Medulla oblongata (tissue), 1 donor: ENCODE results near the gene TROAP.
"Not testable (repeated sequence)": the region's sequence is repeated elsewhere in the genome, so short reads cannot be mapped to it uniquely, and the experiment has no call there.

Source experiments
- DNase-seq: peaks from one replicate; pipeline ENCODE4 v3.0.0-alpha.2; 2015; ENCODE audit errors: extremely low spot score

Gene TROAP

DNA sequence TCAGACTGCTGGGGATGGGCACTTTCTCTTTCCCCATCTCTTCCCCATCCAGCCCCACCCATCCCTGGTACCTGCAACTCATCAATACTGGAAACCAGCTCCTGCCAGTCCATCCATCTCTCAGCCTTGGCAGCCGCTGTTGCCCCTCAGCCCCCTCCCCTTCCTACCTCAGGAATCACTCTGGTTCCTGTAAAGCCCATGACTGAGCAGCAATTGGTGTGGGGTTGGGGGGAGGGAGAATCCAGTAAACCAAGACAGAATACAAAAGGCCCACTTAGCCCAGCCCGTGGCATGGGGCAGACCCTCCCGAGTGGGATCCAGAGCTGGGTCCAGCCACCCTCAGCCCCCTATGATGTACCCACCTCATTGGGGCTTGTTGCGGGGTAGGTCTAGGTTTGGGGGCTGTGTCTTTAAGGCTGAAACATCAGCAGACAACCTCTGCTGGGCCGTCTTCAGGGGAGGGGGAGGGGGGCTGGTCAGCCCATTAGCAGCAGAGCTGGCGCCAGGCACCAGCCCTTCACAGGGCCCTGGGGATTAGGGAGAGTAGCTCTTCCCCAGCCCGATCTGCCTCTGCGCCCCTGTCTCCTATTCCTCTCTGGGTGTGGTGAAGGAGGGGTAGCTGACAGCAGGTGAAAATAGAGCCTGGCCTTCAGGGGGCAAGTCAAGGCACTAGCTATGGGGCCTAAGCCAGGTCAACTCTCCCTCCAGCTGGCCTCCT, 28.8 kb upstream of the TROAP start:
- no peak for DNase-seq

DNA sequence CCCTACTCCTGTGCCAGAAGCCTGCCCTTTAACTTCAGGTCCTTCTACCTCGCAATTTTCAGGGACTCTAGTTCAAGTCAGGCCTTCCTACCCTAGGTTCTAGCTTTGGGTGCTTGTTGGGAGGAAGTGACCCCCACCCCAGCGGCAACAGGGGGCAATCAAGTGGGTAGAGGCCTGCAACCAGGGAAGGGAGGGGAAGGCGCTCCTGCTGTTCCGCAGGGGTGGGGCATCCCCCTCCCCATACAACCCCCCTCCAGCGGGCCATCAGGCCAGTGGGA, 28.3 kb upstream of the TROAP start:
- no peak for DNase-seq

DNA sequence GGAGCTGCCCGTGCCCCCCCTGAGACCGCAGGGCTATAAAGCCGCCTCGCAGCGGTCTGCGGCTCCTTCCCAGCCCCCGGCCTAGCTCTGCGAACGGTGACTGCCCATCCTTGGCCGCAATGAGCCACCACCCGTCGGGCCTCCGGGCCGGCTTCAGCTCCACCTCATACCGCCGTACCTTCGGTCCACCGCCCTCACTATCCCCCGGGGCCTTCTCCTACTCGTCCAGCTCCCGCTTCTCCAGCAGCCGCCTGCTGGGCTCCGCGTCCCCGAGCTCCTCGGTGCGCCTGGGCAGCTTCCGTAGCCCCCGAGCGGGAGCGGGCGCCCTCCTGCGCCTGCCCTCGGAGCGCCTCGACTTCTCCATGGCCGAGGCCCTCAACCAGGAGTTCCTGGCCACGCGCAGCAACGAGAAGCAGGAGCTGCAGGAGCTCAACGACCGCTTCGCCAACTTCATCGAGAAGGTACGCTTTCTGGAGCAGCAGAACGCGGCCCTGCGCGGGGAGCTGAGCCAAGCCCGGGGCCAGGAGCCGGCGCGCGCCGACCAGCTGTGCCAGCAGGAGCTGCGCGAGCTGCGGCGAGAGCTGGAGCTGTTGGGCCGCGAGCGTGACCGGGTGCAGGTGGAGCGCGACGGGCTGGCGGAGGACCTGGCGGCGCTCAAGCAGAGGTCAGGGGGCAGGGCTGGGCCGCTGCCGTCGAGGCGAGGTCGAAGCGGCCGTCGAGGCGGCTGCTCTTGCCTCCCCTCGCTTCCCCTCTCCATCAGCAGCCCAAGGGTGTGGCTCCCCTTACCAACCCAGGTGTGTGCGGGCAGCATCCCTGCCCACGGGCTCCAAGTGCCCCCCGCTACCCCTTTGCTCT, 27.7 kb upstream of the TROAP start, which contains the start of gene PRPH:
PRPH (plus strand) TSS at position 66 of the 855 bp plus-strand sequence; CDS start at position 120, 54 bp downstream.
- no peak for DNase-seq

DNA sequence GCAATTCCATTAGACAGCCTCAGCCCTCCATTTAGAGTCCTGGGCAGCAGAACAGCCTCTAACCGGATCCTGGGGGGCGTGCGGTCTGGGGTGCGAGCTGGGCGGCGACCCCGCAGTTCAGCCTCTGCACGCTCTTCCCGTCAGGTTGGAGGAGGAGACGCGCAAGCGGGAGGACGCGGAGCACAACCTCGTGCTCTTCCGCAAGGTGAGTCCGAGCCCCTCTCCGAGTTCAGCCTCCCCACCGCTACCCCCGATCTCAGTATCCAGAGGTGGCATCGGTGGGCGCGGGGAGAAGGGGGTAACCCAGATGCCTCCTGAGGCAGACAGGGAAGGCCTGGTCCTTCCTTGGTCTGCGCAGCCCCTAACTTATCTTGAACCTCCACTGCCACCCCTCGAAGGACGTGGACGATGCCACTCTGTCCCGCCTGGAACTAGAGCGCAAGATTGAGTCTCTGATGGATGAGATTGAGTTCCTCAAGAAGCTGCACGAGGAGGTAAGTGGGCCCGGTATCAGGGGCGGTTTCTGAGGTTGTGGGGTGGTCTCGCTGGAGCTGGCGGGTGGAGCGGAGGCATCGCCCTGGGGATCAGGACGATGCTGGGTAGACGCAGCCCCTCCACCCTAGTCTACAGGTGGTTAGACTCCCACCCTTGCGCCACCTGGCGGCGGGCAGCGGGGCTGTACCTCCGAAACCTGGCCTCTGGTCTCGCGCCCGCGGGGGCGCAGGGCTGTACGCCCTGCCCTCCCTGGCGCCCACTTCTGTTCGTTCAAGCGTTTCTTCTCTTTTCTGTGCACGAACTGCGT, 26.8 kb upstream of the TROAP start:
- no peak for DNase-seq

DNA sequence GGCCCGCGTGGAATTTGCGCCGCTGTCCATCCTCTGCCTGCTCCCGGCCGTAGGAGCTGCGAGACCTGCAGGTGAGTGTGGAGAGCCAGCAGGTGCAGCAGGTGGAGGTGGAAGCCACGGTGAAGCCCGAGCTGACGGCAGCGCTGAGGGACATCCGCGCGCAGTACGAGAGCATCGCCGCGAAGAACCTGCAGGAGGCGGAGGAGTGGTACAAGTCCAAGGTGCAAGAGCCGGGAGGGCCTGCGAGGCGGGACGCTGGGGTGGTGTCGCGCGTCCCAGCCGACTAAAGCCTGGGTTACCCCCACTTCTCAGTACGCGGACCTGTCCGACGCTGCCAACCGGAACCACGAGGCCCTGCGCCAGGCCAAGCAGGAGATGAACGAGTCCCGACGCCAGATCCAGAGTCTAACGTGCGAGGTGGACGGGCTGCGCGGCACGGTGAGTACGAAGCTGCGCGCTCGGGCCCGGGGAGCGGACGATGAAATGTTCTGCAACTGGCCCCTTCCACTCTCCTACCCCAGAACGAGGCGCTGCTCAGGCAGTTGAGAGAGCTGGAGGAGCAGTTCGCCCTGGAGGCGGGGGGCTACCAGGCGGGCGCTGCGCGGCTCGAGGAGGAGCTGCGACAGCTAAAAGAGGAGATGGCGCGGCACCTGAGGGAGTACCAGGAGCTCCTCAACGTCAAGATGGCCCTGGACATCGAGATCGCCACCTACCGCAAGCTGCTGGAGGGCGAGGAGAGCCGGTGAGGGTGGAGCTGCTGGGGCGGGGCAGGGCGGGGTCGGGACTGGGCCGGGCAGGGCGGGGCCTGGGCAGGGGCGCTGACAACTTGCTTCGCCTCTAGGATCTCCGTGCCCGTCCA, 26.0 kb upstream of the TROAP start:
- DNase-seq = no peak

DNA sequence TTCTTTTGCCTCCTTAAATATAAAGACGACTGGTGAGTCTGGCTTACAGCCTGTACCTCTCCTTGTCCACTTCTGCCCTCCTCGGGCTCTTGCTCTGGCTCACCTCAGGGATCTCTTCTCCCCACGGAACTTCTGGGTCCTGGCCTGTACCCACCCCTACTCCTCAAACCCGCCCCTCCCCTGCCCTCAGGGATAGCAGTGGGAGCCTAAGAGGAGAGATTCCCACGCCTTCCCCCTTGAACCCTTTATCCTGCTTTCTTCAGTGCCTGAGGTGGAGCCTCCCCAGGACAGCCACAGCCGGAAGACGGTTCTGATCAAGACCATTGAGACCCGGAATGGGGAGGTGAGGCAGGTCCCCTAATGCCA, 25.4 kb upstream of the TROAP start:
- DNase-seq = no peak

DNA sequence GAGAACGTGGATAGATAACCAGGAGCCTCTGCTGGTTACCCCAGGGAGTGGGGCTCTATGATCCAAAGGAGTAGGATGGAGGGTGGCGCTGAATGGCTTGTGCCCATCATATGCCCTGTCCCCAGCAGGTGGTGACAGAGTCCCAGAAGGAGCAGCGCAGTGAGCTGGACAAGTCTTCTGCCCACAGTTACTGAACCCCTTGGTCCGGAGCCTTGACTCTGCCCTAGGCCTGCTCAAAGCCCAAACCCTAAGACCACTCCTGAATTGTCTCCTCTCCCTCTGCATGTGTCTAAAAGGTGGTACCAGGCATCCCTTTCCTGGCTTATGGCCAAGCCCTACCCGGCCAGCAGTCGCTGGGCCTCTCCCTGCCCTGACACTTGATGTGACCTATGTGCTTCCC, 24.9 kb upstream of the TROAP start:
- DNase-seq = no peak

DNA sequence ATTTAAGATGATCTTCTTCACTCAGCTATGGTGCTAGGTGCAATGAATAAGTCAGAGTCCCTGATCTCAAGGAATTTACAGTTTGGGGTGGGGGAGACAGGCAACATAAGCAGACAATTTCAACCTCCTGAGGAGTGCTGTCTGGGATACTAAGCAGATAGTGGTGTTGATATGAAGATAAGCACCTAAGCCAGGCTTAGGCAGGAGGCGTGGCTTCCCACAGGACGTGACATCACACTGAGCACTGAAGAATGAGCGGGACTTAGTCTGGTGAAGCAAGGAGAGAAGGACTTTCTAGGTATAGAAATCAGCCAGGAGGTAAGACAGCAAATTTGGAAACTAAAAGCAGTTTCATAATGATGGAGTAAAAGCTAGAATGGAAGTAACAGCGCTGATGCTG, 21.3 kb upstream of the TROAP start:
- no peak for DNase-seq

DNA sequence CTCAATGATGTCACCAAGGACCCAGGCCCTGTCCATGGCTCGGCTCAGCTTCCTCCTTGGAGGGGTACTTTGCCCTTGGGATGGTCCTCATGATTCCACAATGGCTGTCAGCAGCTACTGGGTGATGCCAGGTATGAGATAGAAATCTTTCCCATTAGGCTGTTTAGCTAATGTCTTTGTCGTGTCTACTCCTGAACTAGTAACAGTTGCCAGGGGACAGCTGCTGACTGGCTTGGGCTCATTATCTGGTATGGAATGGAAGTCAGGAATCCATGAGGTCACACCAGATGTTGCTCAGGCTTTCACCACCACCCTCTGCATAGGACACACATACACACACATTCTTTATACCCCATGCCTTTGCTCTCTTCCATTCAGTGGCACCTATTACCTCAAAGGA, 18.9 kb upstream of the TROAP start:
- no peak for DNase-seq

DNA sequence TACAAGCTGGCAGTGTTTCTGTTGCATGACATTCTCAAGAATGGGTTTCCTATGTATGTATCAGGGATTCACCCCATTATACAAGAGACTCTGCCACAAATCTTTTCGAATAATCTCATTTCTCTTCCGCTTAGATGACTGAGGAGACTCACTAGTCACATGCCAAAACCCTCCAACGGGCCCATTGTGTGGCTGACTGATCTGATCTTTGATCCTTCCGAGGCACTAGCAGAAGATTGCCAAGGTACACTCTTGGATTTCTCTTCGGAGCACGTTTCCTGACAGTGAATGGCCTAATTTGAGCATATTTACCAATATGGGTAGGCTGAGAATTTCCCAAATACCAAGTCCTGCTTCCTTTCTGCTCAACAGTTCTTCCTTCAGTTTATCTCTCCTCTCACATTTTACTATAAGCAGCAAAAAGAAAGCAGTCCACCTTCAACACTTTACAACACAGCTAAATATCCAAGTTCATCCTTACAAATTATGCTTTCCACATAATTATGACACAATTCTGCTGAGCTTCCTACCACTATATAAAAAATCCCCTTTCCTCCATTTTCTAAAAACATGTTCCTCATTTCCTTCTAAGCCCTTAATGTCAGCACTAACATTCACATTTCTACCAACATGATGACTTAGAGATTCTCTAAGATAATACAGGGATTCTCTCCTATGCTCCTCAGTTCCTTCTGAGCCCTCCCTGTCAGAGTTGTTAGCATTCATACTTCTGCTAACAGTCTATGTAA, 17.1 kb upstream of the TROAP start:
- no peak for DNase-seq

DNA sequence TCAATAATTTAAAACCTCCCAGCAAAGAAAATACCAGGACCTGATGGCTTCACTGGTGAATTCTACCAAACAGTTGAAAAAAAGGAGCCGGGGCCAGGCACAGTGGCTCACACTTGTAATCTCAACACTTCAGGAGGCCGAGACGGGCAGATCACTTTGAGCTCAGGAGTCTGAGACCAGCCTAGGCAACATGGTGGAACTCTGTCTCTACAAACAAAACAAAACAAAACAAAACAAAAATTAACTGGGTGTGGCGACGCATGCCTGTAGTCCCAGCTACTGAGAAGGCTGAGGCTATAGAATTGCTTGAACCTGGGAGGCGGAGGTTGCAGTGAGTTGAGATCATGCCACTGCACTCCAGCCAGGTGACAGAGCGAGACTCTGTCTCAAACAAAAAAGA, 13.7 kb upstream of the TROAP start:
- DNase-seq = no peak

DNA sequence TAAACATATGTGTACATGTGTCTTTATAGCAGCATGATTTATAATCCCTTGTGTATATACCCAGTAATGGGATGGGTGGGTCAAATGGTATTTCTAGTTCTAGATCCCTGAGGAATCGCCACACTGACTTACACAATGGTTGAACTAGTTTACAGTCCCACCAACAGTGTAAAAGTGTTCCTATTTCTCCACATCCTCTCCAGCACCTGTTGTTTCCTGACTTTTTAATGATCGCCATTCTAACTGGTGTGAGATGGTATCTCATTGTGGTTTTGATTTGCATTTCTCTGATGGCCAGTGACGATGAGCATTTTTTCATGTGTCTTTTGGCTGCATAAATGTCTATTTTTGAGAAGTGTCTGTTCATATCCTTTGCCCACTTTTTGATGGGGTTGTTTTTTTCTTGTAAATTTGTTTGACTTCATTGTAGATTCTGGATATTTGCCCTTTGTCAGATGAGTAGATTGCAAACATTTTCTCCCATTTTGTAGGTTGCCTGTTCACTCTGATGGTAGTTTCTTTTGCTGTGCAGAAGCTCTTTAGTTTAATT, 12.5 kb upstream of the TROAP start:
- not testable (repeated sequence) for DNase-seq

DNA sequence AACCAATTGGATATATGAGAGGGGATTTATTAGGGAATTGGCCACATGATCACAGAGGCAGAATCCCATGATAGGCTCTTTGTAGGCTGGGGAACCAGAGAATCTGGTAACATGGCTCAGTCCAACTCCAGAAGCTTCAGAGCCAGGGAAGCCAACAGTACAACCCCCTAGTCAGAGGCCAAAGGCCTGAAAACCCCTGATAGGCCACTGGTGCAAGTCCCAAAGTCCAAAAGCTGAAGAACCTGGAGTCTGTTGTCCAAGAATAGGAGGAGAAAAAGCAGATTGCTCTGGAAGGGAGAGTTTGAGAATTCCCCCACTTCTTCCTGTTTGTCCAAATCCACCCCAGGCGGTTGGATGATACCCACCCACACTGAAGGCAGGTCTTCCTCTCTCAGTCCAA, 8.2 kb upstream of the TROAP start:
- no peak for DNase-seq

DNA sequence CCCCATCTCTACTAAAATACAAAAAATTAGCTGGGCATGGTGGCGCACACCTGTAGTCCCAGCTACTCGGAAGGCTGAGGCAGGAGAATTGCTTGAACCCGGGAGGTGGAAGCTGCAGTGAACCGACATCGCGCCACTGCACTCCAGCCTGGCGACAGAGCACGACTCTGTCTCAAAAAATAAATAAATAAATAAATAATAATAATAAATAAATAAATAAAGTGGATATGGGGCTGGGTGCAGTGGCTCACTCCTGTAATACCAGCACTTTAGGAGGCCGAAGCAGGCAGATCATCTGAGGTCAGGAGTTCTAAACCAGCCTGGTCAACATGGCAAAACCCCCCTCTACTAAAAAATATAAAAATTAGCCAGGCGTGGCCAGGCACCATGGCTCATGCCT, 5.9 kb upstream of the TROAP start:
- DNase-seq = not testable (repeated sequence)

DNA sequence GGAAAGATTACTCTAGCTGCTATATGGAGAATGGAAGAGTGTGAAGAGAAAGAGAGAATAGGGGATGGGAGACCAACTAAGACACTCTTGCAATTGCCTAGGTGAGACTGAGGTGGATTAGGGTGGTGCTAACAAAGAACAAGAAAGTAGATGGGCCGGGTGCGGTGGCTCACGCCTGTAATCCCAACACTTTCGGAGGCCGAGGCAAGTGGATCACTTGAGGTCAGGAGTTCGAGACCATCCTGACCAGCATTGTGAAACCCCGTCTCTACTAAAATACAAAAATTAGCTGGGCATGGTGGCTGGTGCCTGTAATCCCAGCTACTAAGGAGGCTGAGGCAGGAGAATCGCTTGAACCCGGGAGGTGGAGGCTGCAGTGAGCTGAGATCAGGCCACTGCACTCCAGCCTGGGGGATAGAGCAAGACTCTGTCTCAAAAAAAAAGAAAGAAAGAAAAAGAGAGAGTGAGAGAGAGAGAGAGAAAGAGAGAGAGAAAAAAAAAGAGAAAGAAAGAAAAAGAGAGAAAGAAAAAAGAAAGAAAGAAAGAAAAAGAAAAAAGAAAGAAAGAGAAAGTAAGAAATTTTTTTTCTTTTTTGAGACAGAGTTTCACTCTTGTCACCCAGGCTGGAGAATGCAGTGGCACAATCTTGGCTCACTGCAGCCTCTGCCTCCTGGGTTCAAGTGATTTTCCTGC, 2.5 kb upstream of the TROAP start:
- DNase-seq = not testable (repeated sequence)

DNA sequence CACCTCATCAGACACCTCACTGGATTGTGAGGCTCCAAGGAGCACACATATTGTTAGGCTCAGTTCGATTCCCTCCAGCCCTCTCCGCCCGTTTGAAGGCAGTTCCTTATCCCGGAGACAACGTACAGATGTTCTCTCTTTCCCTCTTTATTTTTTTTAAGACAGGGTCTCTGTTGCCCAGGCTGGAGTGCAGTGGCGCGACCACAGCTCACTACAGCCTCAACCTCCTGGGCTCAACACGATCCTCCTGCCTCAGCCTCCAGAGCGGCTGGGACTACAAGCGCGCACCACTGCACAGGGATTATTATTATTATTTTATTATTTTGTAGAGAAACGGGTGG, 718 bp upstream of the TROAP start:
- DNase-seq = no peak

DNA sequence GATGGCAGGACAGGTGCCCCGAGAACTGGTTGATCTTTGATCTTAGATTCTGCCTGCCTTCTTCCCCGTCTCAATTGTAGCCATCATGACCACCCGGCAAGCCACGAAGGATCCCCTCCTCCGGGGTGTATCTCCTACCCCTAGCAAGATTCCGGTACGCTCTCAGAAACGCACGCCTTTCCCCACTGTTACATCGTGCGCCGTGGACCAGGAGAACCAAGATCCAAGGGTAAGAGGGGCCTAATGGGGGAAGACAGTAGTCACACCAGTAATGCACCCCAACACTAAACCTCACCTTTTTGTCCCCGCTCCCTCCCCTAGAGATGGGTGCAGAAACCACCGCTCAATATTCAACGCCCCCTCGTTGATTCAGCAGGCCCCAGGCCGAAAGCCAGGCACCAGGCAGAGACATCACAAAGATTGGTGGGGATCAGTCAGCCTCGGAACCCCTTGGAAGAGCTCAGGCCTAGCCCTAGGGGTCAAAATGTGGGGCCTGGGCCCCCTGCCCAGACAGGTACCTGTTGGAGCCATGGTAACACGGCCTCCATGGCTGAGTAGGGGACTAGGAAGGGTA, 556 bp downstream of the TROAP start:
- DNase-seq = no peak

DNA sequence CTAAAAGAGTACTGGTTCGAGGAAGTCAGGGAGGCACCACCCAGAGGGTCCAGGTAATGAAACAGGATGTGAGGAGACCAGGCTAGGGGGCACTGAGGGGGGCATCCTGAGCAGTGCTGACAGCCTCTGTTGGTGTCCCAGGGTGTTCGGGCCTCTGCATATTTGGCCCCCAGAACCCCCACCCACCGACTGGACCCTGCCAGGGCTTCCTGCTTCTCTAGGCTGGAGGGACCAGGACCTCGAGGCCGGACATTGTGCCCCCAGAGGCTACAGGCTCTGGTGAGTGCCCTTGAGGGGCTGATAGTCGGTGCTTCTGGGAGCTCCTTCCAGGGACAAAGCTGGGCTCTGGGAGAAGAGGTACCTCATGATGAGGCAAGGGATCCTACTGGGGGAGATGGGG, 2.6 kb downstream of the TROAP start:
- DNase-seq = no peak

DNA sequence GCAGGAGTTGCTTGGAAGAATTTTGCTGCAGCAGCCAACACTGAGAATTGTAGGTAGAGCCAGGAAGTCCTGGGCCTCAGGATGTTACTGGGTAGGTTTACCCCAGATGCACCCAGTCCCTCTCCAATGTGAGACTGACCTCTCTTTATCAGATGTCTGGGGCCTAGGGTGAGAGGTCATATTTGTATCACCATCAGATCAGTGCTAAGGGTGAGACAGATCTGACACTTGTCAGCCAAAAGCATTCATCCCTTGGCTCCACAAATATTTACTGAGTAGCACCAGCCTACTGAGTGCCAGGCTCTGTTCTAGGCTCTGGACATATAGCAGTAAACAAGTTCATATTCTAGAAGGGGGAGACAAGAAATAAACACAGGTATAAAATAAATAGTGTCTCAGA, 4.3 kb downstream of the TROAP start:
- no peak for DNase-seq

DNA sequence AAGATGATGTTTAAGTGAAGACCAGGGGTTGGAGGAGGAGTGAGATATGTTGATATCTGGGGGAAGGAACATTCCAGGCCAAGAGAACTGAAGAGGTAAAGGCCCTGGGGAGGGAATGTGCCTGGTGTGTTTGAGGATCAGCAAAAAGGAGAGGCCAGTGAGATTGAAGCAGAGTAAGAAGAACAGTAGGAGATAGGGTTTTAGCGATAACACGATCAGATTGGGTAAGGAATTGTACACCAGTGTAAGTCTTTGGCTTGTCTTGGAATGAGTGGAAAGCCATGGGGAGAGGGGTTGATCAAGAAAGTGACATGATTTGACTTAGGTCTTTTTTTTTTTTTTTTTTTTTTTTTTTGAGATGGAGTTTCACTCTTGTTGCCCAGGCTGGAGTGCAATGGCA, 4.8 kb downstream of the TROAP start:
- no peak for DNase-seq
